Stimulated activated naive B cell treated with anti-CD40 and anti-IgM and Interleukin-4, amounts not matched to agents 10 μg/mL and 1 μg/mL and 100 μg/mL, for 72 hours (primary cell): Measurements from ENCODE around the gene C4BPB.
"Not testable (repeated sequence)": the region's sequence is repeated elsewhere in the genome, so short reads cannot be mapped to it uniquely, and the experiment has no call there.

ENCODE experiments used
- ATAC-seq, 2 donors: fragments of 150-1000 bp; cut with Tn5 transposase; replicated peaks; 2 replicates each; pipeline ENCODE4 v1.10.0; 2021; ENCODE audit warnings: moderate library complexity in 1 of 2
- DNase-seq: peaks from one replicate; pipeline ENCODE4 v3.0.0; 2021
- H3K27ac Mint-ChIP-seq: one replicate; pipeline ENCODE4 v1.8.0; 2022; ENCODE audit warnings: mild to moderate bottlenecking, mixed read lengths
- H3K27me3 Mint-ChIP-seq, 2 donors: one replicate each; pipeline ENCODE4 v1.8.0; 2022; ENCODE audit warnings: mixed read lengths in 2 of 2
- H3K36me3 Mint-ChIP-seq, 2 donors: one replicate each; pipeline ENCODE4 v1.8.0; 2022; ENCODE audit warnings: mixed read lengths in 2 of 2, mild to moderate bottlenecking in 1 of 2
- H3K4me1 Mint-ChIP-seq, 2 donors: one replicate each; pipeline ENCODE4 v1.8.0; 2022; ENCODE audit warnings: mixed read lengths in 2 of 2, mild to moderate bottlenecking in 1 of 2
- H3K4me3 Mint-ChIP-seq, 2 donors: one replicate each; pipeline ENCODE4 v1.8.0; 2022; ENCODE audit warnings: mild to moderate bottlenecking in 2 of 2, mixed read lengths in 2 of 2, moderate library complexity in 1 of 2
- H3K9me3 Mint-ChIP-seq, 2 donors: one replicate each; pipeline ENCODE4 v1.8.0; 2022; ENCODE audit warnings: mixed read lengths in 2 of 2, mild to moderate bottlenecking in 1 of 2

Gene C4BPB, protein sequence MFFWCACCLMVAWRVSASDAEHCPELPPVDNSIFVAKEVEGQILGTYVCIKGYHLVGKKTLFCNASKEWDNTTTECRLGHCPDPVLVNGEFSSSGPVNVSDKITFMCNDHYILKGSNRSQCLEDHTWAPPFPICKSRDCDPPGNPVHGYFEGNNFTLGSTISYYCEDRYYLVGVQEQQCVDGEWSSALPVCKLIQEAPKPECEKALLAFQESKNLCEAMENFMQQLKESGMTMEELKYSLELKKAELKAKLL

DNA sequence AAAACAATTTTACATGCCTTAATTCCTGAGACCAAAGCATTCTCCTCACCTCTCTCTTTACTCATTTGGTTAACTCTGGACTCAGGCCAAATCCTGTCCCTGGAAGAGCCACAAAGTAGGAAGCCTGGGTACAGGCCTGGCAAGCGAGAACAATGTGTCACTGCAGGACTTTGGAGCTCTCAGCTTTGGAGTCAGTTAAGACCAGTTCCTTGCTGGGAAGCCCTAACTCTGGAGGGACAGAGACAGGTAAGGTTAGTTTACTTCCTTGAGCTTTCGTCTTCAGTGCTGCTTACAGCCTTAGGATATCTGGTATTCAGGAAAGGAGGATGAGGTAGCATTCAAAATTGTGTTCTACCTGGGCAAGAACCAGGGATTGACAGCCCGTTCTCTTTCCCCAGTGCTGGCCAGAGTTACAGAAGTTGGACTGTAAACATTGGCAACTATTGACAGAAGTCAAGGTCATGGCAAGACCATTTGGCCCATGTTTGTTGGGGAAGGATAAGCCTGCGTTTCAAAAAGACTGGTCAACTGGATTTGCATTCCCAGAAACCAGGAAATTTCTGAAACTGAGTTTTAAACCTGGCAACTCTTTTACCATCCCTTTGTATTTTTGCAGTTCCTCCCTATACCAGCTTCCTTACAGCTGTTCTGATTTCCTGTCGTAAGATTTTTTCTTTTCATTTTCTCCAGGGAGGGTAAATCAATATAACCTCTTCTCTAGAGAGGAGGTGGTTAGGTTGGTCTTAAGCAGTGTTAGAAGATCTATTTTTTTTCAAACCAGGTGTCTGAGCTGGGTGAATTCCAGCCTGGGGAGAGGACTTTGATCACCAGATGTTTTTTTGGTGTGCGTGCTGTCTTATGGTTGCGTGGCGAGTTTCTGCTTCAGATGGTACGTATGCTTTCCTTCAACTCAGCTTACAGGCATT is at the start of gene C4BPB:
Gene C4BPB, plus strand, starts transcription at position 160 of the 926 bp plus-strand sequence. Its CDS starts 672 bp downstream, at position 832.
- peak within 1 kb of the TSS; percentile 59 to 81 for H3K4me3 Mint-ChIP-seq
- no peak for DNase-seq
- no peaks in the 10 kb centered on the region for H3K36me3 Mint-ChIP-seq
- ATAC-seq = peak; percentile 38 to 71
- H3K27me3 Mint-ChIP-seq = peaks cover 0 to 3% of the 10 kb centered on the region in 2 donors
- H3K9me3 Mint-ChIP-seq = no peaks in the 10 kb centered on the region
- peaks cover 12 to 22% of the 10 kb centered on the region in 2 donors for H3K4me1 Mint-ChIP-seq
- H3K27ac Mint-ChIP-seq = peak within 1 kb of the TSS; percentile 39

DNA sequence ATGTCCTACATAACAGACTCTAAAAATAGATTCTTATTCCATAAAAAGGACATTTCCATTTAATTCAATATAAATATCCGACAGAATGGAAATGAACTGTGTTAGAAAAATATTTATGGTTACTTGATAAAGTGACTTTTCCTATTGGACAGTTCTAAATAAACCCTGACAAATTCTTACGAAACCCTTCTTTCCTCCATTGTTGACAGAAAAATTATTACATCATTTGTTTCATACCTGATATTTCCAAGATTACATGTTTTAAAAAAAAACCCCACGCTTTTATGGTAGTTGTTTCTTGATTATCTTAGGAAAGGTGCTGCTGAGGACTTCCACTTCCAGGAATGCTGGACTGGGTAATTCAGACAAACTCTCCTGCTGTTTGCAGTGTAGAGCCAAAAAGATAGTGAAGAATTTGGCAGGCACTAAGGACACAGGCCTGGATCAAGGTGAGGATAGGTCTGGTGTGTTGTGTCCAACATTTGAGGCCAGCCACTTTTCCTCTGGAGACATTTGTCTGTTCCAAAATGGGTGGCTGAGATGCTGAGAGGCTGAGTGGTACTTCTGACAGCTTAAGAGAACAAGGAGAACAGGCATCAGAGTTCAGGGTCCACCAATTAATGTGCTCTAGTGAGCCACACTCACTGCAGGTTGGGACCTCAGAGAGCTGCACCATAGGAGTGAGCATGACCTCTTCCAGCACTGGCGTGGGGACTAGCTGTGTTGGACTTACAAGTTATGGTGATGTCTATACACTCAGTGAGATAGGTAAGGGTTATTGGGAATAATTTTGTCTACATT is 49.1 kb upstream of the C4BPB start:
- Mint-ChIP-seq H3K4me1 (peaks cover 0 to 4% of the 10 kb centered on the region in 2 donors), H3K27me3 (peaks cover 6 to 10% of the 10 kb centered on the region in 2 donors), H3K4me3 (no peak overlapping the region), H3K9me3 (no peaks in the 10 kb centered on the region), H3K36me3 (peaks cover 5 to 11% of the 10 kb centered on the region in 2 donors), H3K27ac (no peak overlapping the region)
- no peak for ATAC-seq
- DNase-seq = no peak

DNA sequence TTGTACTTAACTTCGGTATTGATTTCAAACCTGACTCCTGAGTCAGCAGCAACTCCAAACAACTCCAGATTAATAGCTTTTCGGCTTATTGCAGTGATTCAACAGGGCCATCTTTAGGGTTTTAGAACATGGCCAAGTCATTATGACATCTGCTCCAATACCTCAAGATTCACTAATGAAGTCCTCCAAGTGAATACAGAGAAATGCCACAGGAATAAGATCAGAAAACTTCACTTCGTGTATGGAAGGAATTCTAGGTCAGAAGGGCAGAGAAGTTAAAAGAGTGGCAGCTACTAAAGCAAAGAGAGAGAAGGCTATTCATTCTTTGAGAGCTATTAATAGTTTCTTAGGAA is 48.5 kb upstream of the C4BPB start:
- no peak overlapping the region for H3K4me3 Mint-ChIP-seq
- H3K4me1 Mint-ChIP-seq = peaks cover 0 to 4% of the 10 kb centered on the region in 2 donors
- no peak for DNase-seq
- peaks cover 5% of the 10 kb centered on the region in 2 donors for H3K27me3 Mint-ChIP-seq
- ATAC-seq = no peak
- H3K9me3 Mint-ChIP-seq = no peaks in the 10 kb centered on the region
- H3K27ac Mint-ChIP-seq = no peak overlapping the region
- peaks cover 9 to 14% of the 10 kb centered on the region in 2 donors for H3K36me3 Mint-ChIP-seq

DNA sequence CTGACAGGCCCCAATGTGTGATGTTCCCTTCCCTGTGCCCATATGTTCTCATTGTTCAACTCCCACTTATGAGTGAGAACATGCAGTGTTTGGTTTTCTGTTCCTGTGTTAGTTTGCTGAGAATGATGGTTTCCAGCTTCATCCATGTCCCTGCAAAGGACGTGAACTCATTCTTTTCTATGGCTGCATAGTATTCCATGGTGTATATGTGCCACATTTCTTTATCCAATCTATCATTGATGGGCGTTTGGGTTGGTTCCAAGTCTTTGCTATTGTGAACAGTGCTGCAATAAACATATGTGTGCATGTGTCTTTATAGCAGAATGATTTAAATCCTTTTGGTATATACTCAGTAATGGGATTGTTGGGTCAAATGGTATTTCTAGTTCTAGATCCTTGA is 47.3 kb upstream of the C4BPB start:
- not testable (repeated sequence) for H3K4me3 Mint-ChIP-seq, H3K27ac Mint-ChIP-seq, H3K4me1 Mint-ChIP-seq, H3K27me3 Mint-ChIP-seq, ATAC-seq, H3K9me3 Mint-ChIP-seq, DNase-seq
- peaks cover 9 to 19% of the 10 kb centered on the region in 2 donors for H3K36me3 Mint-ChIP-seq

DNA sequence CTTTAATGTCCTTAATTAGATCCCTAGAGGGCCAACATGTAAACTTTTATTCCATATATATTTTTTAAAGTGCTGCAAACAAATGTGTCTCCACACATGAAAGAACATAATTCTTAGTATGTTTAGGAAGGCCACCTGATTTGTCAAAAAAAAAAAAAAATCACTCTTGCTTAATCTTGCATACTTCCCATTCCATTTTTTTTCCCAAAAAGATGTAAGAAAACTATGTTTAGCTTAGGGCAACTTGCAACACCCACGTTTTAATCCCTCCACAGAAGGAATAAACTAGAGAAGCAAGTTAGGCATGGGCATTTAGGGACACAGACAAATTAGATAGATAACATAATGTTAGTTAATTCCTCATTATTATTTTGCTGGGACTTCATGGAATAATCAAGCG is 43.2 kb upstream of the C4BPB start:
- Mint-ChIP-seq H3K27ac (no peak overlapping the region), H3K36me3 (peaks cover 11 to 23% of the 10 kb centered on the region in 2 donors), H3K4me1 (peaks cover 8 to 22% of the 10 kb centered on the region in 2 donors), H3K9me3 (no peaks in the 10 kb centered on the region), H3K4me3 (no peak overlapping the region), H3K27me3 (no peaks in the 10 kb centered on the region)
- ATAC-seq (no peak), DNase-seq (no peak)

DNA sequence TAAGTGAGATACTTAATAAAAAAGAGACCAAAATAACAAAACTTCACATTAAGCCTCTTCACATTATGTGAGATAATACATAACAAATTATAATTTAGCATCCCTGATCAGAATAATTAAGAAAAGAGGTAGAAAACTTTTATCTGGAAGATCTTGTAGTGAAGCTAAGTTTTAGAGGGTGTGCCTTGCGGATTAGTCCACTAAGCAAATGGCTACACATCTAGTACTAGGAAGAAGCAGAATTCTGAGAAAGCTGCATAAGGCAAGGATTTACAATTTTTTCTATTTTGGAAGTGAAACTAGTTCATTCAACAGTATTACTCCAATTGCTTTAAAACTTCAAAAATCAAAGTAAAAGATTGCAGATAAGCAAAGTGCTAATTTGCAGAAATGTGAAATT is 41.2 kb upstream of the C4BPB start:
- Mint-ChIP-seq H3K27me3 (no peaks in the 10 kb centered on the region), H3K4me3 (no peak overlapping the region), H3K27ac (no peak overlapping the region), H3K4me1 (peaks cover 14 to 32% of the 10 kb centered on the region in 2 donors), H3K9me3 (no peaks in the 10 kb centered on the region), H3K36me3 (peaks cover 8 to 17% of the 10 kb centered on the region in 2 donors)
- no peak for DNase-seq
- ATAC-seq = no peak

DNA sequence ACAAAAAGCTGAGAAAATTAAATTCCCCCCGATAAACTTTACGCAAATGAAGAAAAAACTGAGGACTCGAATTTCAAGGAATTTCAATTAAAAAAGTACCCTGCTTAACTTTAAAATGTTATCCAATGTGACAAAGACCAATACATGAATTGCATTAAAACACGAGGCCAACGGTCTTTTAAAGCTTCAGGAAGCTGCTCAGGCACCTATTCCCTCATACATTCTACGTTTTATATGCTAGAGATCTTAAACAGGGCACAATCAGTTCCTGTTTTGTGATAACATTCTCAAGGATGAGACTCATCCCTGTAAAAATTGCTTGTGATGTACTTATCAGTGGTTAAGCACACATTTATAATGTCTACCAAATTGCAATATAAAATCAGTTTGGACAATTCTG is 40.6 kb upstream of the C4BPB start:
- Mint-ChIP-seq H3K27me3 (no peaks in the 10 kb centered on the region), H3K27ac (no peak overlapping the region), H3K9me3 (no peaks in the 10 kb centered on the region), H3K4me1 (peaks cover 14 to 35% of the 10 kb centered on the region in 2 donors), H3K4me3 (no peak overlapping the region), H3K36me3 (peaks cover 8 to 13% of the 10 kb centered on the region in 2 donors)
- no peak for DNase-seq
- no peak for ATAC-seq

DNA sequence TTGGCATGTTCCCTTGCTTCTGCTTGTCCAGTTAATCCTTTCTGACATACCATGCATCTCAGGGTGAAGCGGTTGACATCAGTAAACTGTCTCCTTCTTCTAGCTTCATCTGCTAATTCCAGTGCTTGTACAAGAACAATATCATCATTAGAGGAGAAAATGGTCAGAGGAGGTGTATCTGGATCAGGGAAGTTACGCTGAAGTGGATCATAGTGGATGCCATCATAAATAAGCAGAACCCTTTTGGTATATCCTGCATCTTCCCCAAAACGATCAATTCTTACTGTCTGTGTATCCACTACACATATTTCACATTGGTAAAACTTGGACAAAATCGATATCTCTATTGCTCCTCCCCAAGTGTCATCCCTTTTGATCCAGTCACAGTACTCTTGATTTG is 39.6 kb upstream of the C4BPB start:
- Mint-ChIP-seq H3K27me3 (no peaks in the 10 kb centered on the region), H3K27ac (no peak overlapping the region), H3K4me1 (peaks cover 21 to 43% of the 10 kb centered on the region in 2 donors), H3K9me3 (no peaks in the 10 kb centered on the region), H3K36me3 (peaks cover 8 to 16% of the 10 kb centered on the region in 2 donors), H3K4me3 (no peak overlapping the region)
- ATAC-seq (no peak), DNase-seq (no peak)

DNA sequence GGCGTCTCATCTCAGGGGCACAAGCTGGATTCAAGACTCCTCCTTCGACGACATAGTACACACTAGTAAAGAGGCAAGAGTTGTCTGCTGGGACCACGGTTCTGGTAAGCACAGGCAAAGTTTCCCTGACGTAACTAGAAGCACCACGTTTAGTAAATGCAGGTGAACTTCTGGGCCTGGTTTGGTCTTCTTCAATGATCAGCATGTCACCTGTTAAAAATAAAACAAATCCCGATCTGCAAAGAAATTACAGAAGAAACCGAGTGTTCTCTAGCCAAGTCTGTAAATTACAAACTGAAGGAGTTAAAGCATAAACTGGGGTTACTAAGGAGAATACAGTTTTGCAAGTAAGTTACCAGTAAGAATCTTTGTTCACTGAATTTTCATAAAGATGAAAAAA is 39.1 kb upstream of the C4BPB start:
- Mint-ChIP-seq H3K27me3 (no peaks in the 10 kb centered on the region), H3K4me3 (peak overlapping the region in 1 of 2 donors; percentile 86), H3K27ac (no peak overlapping the region), H3K4me1 (peaks cover 24 to 48% of the 10 kb centered on the region in 2 donors), H3K36me3 (peaks cover 6 to 16% of the 10 kb centered on the region in 2 donors), H3K9me3 (no peaks in the 10 kb centered on the region)
- ATAC-seq (no peak), DNase-seq (no peak)

DNA sequence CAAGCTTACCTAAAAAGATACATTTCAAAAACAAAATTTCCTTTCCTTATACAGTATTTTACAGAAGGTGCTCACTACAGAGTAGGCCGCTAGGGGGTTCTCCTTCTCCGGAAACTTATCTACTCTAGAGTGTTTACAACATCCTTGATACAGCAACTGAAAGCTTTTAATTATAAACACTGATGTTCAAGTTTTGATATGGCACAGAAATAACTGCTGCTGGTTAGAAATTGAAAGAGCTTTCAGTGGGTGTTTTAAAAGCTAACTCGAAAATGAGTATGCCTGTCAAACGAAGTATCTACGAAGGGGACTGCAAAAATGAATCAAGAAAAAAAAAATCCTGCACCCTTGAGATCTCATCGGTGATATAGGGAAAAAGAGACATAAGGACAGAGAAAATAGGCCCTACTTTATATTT is 38.7 kb upstream of the C4BPB start:
- H3K27ac Mint-ChIP-seq = peak overlapping the region; percentile 92
- peak overlapping the region; percentile 86 to 92 for H3K4me3 Mint-ChIP-seq
- DNase-seq (no peak), ATAC-seq (peak; percentile 21 to 26)
- peaks cover 29 to 52% of the 10 kb centered on the region in 2 donors for H3K4me1 Mint-ChIP-seq
- H3K9me3 Mint-ChIP-seq = no peaks in the 10 kb centered on the region
- peaks cover 3 to 13% of the 10 kb centered on the region in 2 donors for H3K36me3 Mint-ChIP-seq
- H3K27me3 Mint-ChIP-seq = no peaks in the 10 kb centered on the region

DNA sequence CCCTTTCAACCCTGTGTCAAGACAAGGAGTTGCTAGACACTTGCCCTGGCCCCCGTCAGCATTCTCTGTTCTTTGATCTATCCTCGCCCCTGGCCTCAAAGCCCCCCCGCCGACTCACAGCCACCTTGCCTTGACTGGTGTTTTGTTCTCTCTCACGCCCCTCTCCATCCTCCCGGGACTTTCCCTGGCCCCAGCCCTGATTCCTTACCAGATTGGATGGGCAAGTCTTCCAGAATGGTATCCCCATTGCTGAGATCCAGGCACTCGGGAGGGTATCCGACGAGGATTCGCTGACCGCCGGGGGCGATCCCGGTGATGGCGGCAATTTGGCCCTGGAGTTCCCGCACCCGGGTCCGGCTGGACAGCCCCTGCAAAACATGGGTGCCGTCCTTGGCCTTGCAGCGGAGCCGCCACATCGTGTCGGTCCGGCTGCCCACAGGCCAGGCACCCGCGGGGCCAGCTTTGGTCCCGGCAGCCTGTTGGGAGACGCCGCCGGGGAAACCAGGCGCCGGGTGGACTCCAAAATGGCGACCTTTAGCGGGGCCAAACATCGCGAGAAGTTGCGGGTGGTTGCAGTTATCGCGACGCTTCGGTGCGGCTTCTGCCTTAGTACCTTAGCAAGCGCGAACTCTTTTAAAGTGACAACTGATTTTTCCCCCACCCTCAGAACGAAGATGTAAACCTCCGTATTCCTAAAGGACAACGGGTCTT is 38.0 kb upstream of the C4BPB start:
- Mint-ChIP-seq H3K4me3 (peak overlapping the region; percentile 86 to 92), H3K27ac (peak overlapping the region; percentile 92), H3K27me3 (no peaks in the 10 kb centered on the region), H3K36me3 (peaks cover 3 to 11% of the 10 kb centered on the region in 2 donors), H3K4me1 (peaks cover 30 to 53% of the 10 kb centered on the region in 2 donors), H3K9me3 (no peaks in the 10 kb centered on the region)
- DNase-seq (peak; percentile 86), ATAC-seq (peak; percentile 49 to 55)

DNA sequence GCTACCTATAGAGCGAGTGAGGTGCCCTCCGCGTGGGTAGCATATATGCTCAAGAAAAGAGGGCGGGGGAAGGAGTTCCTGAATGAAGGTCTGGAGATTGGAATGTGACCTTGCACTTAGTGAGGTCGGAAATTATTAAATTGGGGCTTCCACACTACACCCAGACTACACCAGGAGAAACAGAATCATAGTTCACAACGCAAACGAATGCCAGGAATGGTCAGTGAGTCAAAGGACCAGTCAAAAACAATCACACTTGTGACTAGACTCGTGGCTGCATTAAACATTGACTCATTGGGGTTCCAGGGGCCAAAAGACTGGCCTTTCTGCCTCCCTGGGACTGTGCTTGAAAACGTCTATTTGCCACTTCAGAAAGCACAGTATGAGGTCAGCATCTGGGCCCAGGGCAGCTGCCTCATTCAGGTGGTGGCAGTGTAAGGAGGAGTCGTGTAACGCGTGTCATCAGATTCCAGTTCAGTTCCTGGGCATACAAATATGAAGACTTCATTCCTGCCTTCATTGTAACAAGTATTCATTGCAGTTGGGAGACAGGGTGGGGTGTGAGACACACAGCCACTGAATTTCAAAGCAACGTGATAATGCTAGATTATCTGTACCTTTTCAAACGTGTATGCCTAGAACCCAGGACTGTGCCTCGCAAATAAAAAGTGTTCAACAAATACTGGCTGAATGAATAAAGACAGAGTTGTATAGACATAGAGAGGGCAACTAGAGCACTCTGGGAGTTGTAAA is 37.3 kb upstream of the C4BPB start, which contains the start of gene YOD1:
Gene YOD1, minus strand, starts transcription at position 18 of the 753 bp plus-strand sequence. CDS start 178 bp downstream, outside the sequence.
- ATAC-seq = no peak
- no peak for DNase-seq
- peaks cover 30 to 50% of the 10 kb centered on the region in 2 donors for H3K4me1 Mint-ChIP-seq

More for the DNA sequence above, 37.3 kb upstream of the C4BPB start, which contains the start of gene YOD1:
- Mint-ChIP-seq H3K36me3 (peaks cover 3 to 8% of the 10 kb centered on the region in 2 donors), H3K4me3 (peak within 1 kb of the TSS; percentile 86 to 94), H3K27me3 (no peaks in the 10 kb centered on the region), H3K9me3 (no peaks in the 10 kb centered on the region), H3K27ac (peak within 1 kb of the TSS; percentile 92)
